DMS53 treated with DMSO at 0.1 percent for 48 hours (cell line): ENCODE measurements around the gene MCF2L.
"Not testable (repeated sequence)": the region's sequence is repeated elsewhere in the genome, so short reads cannot be mapped to it uniquely, and the experiment has no call there.

Source experiments
- DNase-seq: peaks from one replicate; lab custom pipeline; 2025; ENCODE audit not compliant: unreplicated experiment; lab: John Stamatoyannopoulos, UW

MCF2L gene

DNA sequence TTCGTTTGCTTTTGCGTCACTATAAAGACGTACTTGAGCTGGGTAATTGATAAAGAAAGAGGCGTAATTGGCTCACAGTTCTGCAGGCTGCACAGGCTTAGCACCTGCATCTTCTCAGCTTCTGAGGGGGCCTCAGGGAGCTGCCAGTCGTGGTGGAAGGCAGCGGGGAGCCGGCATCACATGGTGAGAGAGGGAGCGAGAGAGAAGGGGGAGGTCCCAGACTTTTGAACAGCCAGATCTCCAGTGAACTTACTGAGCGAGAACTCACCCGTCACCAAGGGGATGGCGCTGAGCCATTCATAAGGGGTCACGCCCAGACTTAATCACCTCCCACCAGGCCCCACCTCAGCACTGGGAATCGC is 77.8 kb downstream of the MCF2L start:
- DNase-seq, result no peak

DNA sequence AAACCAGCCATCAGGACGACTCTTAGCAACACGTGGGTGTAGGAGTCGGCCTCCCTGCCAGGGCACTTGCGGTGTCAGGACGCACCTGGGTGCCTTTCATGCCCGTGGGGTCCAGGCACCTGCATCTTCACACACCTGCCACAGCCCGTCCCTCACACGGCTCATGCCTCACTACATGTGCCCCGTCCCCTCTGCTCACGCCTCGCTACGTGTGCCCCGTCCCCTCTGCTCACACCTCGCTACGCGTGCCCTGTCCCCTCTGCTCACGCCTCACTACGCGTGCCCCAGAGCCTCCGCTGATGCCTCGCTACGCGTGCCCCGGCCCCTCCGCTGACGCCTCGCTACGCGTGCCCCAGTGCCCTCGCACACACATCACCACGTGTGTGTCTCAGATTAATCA is 78.6 kb downstream of the MCF2L start:
- no peak for DNase-seq

DNA sequence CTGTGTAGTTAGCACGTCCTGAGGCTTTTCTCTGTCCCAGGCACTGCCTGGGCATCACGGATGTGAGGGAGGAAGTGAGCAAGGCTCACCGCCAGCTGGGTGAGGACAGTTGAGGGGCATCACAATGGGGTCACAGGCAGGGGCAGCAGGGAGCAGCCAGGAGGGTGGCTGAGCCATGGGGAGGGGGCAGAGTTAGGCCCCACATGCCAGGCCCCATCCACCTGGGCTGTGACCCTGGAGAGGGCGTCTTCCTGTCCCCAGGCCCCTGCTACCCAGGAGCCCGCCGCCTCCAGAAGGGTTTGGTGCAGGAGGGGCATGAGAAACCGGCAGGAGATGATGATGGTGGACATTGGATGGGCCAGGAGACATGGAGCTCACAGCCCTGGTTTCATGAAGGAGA is 79.8 kb downstream of the MCF2L start:
- no peak for DNase-seq

DNA sequence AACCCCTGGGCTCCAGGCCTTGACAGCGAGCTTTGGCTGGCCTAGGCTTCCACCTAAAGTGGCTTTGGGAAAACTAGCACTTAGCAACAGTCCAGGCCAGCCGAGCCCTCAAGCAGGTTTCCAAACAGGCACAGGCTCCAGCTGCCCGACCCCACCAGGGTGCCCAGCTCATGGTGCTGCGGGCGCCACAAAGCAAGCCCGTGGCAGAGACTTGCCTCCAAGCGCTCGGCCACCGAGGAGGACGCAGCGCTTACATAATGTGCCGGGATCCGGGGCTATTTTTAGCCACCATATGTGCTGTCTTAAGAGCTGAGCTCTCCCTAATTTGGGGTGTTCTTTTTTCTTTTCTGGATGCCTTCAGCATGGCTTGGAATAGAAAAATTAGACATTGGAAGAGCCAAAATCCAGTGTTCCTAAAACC is 80.5 kb downstream of the MCF2L start:
- no peak for DNase-seq

DNA sequence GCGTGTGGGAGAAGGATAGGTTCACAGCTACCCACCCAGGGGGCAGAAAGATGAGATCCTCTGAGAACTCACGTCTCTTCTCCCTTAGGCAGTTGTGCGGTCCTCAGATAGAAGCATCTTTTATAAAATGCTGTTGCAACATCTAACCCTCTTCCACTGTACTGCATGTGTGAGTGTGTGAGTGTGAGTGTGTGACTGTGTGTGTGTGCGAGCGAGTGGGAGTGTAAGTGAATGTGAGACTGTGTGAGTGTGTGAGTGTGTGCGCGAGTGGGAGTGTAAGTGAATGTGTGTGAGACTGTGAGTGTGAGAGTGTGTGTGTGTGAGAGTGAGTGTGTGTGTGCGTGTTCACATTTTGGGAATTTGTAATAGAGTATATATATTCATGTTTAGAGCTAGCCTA is 81.0 kb downstream of the MCF2L start:
- no peak for DNase-seq

DNA sequence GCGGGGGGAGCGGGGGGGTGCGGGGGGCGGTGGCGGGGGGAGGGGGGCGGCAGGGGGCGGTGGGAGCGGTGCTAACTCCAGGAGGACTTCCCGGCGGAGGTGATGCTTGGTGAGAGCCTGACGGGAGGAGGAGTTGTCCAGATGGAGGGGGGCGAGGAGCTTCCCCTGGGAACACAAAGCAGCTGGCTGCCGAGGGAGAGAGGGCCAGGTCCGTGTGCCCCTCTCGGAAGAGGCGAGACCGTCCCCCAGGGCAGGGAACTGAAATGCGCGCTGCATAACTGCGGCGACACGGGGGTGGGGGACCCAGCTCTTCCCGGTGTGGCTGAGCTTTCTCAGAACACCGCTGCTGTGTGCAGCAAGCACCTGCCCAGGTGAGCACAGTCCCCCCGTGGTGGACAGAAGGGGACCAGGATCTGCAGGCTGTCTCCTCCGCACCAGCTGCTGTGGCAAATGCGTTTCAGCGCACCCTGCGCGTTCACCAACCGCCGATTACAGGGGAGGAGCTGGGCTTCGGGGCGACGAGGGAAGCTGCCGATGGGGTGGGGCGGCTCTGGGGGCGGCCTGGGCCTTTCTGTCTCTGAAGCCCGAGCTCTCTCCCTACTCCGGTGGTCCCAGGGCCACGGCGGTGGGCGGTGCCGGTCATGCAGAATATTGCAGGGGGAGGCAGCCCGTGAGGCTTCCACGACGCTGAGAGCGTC is 81.9 kb downstream of the MCF2L start:
- no peak for DNase-seq

DNA sequence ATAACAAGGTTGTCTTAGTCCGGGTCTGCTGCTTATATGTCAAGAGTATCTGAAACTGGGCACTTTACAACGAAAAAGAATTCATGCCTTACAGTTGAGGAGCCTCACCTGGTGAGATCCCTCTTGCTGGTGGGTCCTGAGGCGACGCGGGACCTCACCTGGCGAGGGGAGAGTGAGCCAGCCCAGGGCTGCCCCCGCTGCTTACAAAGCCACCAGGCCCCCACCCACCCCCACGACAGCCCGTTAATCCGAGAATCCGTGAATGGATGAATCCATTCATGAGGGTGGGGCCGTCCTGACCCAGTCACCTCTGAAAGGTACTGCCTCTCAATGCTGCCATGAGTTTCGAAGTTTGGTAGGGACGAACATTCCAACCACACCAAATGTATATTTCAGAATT is 82.6 kb downstream of the MCF2L start:
- DNase-seq, result no peak

DNA sequence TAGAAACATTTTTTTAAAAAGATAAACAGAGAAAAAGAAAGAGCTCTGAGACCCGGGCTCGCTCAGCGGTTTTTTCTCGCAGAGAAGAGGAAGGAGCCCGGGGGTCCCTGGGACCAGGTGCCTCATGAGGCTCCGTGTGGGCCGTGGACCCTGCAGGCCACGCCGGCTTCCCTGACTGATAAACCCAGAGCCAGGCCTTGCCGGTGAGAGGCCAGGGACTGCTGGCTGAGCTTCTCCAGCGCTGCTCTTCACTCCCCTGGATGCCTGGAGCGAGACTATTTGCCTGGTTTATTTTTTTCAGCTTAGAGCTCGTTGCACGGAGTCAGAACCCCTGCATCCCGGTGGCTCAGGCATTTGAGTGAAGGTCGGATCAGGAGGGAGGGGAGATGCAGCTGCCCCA is 83.2 kb downstream of the MCF2L start:
- DNase-seq, result no peak

DNA sequence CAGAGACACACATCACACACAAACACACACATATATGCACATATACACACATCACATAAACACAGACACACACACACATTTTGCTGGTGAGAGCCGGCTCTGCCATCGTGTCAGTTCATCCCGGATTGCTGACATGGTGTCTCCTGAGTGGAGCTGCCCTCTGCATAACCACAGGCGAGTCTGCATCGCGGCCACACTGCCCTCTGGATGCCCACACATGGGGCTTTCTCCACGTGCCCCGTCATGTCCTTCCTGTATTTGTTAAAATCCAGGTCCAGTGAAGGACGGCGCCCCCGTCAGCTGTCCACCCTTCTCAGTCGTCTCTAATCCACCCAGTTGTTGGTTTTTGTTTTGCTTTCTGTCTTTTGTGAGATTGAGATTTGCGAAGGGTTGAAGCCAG is 84.0 kb downstream of the MCF2L start:
- DNase-seq, result no peak

DNA sequence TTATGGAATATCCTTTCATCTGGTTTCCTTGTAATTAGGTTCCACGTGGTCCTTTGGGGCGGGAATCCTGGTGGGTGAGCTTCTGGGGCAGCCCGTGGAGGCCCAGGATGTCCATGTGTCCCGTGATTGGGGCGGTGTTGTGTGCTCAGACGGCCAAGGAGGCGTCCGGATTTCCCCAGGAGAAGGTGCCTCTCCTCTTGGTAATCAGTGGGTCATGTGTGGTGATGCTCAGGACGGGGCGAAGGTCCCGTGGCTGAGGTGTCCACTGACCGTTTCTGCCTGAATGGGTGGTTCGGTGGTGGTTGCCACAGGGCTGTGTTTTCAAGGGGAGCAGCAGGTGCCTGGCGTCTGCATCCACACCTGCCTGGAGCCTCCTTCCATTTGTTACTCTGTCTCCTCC is 84.4 kb downstream of the MCF2L start:
- DNase-seq, result no peak

DNA sequence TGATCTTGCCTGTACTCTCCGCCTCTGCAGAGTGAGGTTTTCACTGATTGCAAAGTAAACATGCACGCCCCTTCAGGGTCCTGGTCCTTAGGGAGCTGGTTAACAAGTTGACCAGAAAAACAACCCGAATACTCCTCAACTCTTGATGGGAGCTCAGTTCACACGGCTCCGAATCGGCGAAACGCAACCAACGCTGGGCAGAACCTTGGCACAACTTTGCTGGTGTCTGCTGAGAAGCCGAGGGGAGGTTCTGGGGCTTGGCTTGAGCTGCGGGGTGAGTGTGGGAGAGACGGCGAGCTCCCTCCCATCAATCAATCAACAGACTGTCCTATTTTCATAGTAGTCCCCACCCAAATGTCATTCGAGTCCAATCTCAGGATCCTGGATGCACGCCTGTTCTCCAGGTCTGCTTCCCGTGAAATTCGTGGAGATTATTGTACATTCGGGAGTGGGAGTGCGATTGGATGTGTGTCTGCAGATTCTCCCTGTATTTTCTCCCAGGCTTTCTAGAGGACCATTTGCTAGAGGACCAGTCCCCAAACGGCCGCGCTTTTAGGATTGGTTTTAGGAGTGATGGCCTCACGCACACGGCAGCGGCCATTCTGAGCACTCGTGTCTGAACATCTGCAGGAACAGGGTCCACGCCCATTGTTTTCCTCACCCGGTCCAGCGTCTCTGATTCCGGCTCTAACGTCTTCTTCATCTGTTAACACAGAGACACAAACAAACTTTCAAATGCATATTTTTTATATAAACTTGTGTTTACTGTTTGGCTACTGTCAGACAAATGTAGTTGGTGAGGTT is 85.0 kb downstream of the MCF2L start:
- DNase-seq, result no peak

DNA sequence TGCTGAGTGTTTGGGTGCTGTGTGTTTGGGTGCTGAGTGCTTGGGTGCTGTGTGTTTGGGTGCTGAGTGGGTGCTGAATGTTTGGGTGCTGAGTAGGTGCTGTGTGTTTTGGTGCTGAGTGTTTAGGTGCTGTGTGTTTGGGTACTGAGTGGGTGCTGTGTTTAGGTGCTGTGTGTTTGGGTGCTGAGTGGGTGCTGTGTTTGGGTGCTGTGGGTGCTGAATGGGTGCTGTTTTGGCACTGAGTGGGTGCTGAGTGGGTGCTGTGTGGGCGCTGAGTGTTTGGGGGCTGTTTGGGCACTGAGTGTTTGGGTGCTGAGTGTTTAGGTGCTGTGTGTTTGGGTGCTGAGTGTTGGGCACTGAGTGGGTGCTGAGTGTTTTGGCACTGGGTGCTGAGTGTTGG is 88.1 kb downstream of the MCF2L start:
- DNase-seq, result no peak

DNA sequence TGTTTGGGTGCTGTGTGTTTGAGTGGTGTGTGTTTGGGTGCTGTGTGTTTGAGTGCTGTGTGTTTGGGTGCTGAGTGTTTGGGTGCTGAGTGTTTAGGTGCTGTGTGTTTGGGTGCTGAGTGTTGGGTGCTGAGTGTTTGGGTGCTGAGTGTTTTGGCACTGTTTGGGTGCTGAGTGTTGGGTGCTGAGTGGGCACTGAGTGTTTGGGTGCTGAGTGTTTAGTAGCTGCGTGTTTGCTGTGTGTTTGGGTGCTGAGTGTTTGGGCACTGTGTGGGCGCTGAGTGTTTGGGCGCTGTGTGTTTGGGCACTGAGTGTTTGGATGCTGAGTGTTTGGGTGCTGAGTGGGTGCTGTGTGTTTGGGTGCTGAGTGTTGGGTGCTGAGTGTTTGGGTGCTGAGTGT is 88.5 kb downstream of the MCF2L start:
- DNase-seq, result not testable (repeated sequence)

DNA sequence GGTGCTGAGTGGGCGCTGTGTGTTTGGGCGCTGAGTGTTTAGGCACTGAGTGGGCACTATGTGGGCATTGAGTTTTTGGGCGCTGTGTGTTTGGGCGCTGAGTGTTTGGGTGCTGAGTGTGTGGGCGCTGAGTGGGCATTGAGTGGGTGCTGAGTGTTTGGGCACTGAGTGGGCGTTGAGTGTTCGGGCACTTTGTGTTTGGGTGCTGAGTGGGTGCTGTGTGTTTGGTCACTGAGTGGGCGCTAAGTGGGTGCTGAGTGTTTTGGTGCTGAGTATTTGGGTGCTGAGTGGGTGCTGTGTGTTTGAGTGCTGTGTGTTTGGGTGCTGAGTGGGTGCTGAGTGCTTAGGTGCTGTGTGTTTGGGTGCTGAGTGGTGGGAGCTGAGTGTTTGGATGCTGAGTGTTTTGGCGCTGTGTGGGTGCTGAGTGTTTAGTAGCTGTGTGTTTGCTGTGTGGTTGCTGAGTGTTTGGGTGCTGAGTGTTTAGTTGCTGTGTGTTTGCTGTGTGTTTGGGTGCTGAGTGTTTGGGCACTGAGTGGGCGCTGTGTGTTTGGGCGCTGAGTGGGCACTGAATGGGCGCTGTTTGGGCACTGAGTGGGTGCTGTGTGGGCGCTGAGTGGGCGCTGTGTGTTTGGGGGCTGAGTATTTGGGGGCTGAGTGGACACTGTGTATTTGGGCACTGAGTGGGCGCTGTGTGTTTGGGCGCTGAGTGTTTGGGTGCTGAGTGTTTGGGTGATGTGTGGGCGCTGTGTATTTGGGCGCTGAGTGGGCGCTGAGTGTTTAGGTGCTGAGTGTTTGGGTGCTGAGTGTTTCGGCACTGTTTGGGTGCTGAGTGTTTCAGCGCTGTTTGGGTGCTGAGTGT is 89.3 kb downstream of the MCF2L start:
- no peak for DNase-seq

DNA sequence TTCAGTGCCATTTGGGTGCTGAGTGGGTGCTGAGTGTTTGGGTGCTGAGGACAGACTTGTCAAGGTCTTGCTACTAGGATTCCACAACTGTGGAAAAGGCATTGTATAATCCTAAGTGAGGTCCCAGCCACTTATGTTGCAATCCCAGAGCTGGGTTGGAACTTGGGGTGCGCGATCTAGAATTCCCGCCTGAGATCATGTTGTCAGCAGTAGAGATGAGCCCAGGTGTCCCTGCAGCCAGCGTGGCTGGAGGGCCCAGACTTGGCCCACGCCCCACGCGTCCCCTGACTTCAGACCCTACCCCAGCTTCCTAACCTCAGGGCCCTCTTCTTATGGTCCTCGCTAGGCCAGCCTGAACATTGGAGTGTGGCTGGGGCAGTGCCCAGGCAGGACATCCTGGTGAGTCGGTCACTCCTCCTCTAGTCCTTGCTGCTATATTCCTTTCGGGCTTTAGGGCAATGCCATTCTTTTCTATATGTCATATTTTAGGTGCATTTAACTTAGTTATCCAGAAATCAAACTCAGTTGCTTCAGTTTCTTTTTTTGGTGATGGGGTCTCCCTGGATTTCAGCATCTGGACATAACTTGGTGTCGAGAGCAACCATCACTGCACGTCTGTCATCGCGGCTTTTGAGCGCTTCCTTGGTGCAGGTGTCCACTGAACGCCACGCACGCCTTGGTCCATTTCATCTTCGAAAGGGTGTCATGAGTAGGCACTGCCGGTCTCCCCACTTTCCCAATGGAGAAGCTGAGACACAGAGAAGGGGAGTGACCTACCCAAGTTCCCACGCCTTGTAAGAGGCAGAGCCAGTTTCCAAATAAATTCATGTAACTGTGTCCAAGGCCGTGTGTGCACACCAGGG is 90.2 kb downstream of the MCF2L start:
- DNase-seq, result no peak

DNA sequence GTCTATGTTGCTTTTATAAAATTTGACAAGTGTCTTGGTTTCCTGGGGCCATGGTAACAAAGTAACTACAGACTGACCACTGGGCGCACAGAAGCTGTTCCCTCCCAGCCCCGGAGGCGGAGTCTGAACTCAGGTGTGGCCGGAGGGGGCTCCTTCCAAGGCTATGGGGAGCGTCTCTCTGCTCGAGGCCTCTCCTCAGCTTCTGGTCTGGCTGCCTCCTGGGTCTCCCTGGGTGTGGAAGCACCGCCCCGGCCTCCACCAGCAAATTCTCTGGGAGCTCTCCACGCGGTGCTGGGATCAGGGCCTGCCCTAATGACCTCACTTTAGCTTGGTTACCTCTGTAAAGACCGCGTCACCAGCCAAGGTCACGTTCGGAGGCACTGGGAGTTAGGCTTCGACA is 90.9 kb downstream of the MCF2L start:
- DNase-seq, result no peak

DNA sequence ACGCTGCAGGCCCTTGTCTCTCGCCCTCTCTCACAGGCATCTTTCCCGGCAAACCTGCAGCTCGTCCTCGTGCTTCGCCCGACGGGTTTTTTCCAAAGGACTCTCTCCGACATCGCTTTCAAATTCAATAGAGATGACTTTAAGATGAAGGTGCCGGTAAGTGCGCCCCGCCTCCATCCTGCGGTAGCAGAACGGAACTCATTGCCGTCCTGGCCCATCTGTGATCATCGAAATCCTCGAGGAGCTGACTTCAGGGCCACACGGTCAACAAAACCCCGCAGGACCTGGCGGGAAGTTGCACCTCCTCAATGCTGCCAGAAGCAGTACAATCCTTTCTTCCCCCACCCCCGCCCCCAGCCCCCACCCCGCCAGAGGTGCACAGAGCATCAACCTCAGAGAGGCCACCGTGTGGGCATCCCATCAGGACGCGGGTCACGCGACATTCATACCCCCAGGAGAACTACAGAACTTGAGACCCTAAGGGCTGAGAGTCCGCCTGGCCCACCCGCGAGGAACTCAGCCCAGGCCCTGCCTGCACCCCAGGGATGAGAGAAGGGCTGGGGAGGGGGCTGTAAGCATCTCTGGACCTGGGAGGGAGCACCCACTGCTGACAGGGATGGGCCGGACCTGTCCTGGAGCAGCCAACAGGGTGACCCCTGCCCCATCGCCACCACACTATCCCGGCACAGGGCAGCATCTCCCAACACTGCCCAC is 91.7 kb downstream of the MCF2L start:
- DNase-seq, result no peak

DNA sequence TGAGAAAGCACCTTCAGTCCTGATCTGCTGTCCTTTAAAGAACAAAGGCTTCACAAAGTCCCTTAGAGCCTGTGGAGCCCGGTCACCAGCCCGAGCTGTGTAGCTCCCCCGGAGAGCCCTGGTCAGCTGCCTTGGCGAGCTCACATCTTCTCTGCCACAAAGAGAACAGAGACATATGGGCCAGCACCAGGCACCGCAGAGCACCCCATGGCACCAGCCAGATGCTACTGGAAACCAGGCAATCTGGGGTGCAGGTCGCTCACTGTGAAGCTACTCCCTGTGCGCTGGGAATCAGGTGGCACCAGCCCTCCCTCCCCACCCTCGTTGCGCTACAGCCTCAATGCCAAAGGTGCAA is 92.2 kb downstream of the MCF2L start:
- no peak for DNase-seq

DNA sequence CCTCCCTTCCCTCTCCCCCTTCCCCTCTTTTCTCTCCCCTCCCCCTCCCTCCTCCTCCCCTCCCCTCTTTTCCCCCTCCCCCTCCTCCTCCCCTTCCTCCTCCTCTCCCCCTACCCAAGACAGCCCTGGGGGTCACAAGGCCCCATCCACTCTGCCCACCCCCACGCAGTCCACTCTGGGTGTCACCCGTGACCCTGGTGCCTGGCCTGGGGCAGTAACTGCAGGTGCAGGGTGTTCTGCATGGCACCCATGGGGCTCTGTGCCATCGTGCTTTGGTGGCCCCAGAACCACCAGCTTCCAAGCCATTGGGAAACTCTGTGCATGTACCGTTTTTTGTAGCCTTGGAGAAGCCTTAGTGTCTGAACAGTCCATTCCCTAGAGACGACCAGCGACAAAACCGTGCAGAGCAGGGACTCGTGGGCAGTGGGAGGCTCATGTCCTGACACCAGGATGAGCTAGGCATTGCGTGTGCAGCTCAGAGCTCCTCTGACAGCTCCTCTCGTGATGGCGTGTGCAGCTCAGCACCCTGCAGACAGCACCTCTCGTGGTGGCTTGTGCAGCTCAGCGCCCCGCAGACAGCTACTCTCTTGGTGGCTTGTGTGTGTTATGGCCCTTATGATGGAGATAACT is 92.9 kb downstream of the MCF2L start:
- no peak for DNase-seq

DNA sequence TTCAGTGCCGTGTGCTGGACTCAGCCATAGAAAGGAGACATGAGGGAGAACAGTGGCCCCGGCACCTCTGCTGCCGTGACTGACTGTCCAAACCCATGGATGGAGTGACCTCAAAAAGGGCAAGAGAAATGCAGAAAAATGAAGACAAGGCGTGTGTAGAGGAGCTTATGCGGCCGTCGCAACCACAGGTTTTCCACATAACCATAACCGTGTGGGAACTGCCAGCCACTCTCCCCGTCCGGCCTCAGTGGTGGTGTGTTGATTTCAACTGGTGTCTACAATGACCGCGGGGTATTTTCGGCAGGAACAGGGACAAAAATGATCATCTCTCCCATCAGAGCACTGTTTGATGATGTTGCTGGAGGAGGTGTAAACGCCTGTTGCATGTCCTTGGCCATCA is 93.7 kb downstream of the MCF2L start:
- DNase-seq, result no peak
